ENCODE data around the gene TNFAIP8.

DNA sequence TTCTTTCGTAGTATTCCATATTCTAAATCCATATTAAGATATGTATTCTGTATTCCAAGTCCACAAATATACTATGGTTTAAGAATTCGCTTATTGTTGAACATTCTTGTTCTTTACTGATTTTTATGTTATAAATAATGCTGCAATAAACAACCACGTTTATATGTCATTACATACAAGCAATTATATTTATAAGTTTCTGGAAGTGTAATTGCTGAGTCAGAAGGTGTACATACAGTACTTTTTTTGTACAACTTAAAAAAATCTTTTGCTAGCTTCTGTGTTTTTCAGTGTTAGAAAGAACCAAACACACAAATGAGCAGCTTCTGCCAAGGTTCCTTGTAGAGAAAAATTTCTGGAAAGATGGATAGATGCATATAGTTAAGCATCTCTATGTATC, 48.6 kb upstream of the TNFAIP8 start:
- TF ChIP-seq TAF1 (IDR thresholded peaks at IDR 0.05; ENCODE audit: borderline replicate concordance, low read depth, low read length) (no peak), POLR2A (IDR thresholded peaks at IDR 0.05; ENCODE audit: low read depth, low read length) (no peak)
